ENCODE data around the gene MRPS18A. TPM values are rescaled to one million over a fixed set of nuclear protein-coding genes. Genes with fewer than 3 reads are reported as not detected.

Gene MRPS18A
- 44.8 and 45.1 TPM in 2 replicates for total RNA-seq

GRCh38 chr6:43687437-43688347 lies at the start of gene MRPS18A:
Gene MRPS18A (minus strand): TSS chr6:43687791. CDS start chr6:43687779, 12 bp downstream.
- no peaks in the 10 kb centered on the region for H3K27me3 Mint-ChIP-seq (ENCODE audit: low read depth)
- intact Hi-C loops (cut with micrococcal nuclease): loop anchor here (2.0 kb wide), 1 partner anchor 21 kb away; no protein-coding TSS in a partner anchor
- peak within 1 kb of the TSS; percentile 79 for H3K27ac Mint-ChIP-seq
- H3K4me3 Mint-ChIP-seq (ENCODE audit: low read depth): peak within 1 kb of the TSS; percentile 95
- no peaks in the 10 kb centered on the region for H3K9me3 Mint-ChIP-seq
- DNase-seq (ENCODE audit: low spot score): peak; percentile 75
- H3K36me3 Mint-ChIP-seq (ENCODE audit: low read depth): peaks cover 24% of the 10 kb centered on the region
- H3K4me1 Mint-ChIP-seq (ENCODE audit: low read depth): peaks cover 39% of the 10 kb centered on the region

- Mint-ChIP-seq H3K4me1 (ENCODE audit: low read depth) (peaks cover 10% of the 10 kb centered on the region), H3K36me3 (ENCODE audit: low read depth) (no peaks in the 10 kb centered on the region), H3K4me3 (ENCODE audit: low read depth) (no peak overlapping the region), H3K27ac (no peak overlapping the region), H3K27me3 (ENCODE audit: low read depth) (no peaks in the 10 kb centered on the region), H3K9me3 (peaks cover 9% of the 10 kb centered on the region)
- no peak for DNase-seq (ENCODE audit: low spot score)
- intact Hi-C loops (cut with micrococcal nuclease): no loop called here
Measured at GRCh38 chr6:43736844-43737243, 49.3 kb upstream of the MRPS18A start.

DNA sequence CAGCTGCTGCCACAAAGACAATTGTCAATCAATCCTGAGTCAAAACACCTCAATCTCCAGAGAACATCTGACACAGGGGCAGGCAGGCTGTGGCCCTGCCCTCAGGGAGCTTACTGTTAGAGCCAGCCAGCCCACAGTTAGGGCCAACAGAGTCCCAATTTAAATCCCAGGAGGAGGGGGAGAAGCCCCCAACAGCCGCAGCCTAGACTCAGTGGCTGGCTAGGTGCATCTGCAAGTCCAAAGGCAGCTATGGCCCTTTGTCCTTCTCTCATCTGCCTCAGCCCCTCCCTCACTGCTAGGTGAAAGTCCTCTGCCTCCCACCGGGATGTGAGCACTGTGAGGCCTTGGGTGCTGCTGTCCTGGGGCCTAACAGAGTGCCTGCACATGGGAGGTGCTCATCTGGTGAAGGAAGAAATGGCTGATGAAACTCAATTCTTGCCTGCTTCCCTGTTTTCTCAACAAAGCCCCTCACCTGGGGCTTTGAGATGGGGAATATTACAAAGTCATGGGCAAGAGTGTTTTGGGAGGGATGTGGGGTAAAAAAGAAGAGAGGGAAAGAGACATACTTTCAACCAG lies 48.7 kb upstream of the MRPS18A start:
- Mint-ChIP-seq H3K4me3 (ENCODE audit: low read depth) (no peak overlapping the region), H3K27me3 (ENCODE audit: low read depth) (no peaks in the 10 kb centered on the region), H3K27ac (no peak overlapping the region), H3K4me1 (ENCODE audit: low read depth) (peaks cover 10% of the 10 kb centered on the region), H3K36me3 (ENCODE audit: low read depth) (peaks cover 3% of the 10 kb centered on the region), H3K9me3 (peaks cover 15% of the 10 kb centered on the region)
- intact Hi-C loops (cut with micrococcal nuclease): no loop called here
- DNase-seq (ENCODE audit: low spot score): no peak

- H3K4me3 Mint-ChIP-seq (ENCODE audit: low read depth): no peak overlapping the region
- intact Hi-C loops (cut with micrococcal nuclease): no loop called here
- peaks cover 10% of the 10 kb centered on the region for H3K4me1 Mint-ChIP-seq (ENCODE audit: low read depth)
Measured at GRCh38 chr6:43735642-43736199, 48.1 kb upstream of the MRPS18A start.

GRCh38 chr6:43734294-43734665 lies 46.7 kb upstream of the MRPS18A start:
- Mint-ChIP-seq H3K27ac (no peak overlapping the region), H3K36me3 (ENCODE audit: low read depth) (peaks cover 8% of the 10 kb centered on the region), H3K9me3 (peaks cover 25% of the 10 kb centered on the region), H3K4me3 (ENCODE audit: low read depth) (no peak overlapping the region), H3K4me1 (ENCODE audit: low read depth) (peaks cover 10% of the 10 kb centered on the region), H3K27me3 (ENCODE audit: low read depth) (no peaks in the 10 kb centered on the region)
- intact Hi-C loops (cut with micrococcal nuclease): no loop called here
- DNase-seq (ENCODE audit: low spot score): no peak

More at GRCh38 chr6:43735642-43736199, 48.1 kb upstream of the MRPS18A start:
- Mint-ChIP-seq H3K27ac (no peak overlapping the region), H3K27me3 (ENCODE audit: low read depth) (no peaks in the 10 kb centered on the region), H3K36me3 (ENCODE audit: low read depth) (peaks cover 6% of the 10 kb centered on the region), H3K9me3 (peaks cover 20% of the 10 kb centered on the region)
- no peak for DNase-seq (ENCODE audit: low spot score)

GRCh38 chr6:43733471-43734293 lies 46.1 kb upstream of the MRPS18A start:
- Mint-ChIP-seq H3K36me3 (ENCODE audit: low read depth) (peaks cover 8% of the 10 kb centered on the region), H3K27ac (peak overlapping the region; percentile 10), H3K4me3 (ENCODE audit: low read depth) (no peak overlapping the region), H3K9me3 (peaks cover 29% of the 10 kb centered on the region), H3K4me1 (ENCODE audit: low read depth) (peaks cover 10% of the 10 kb centered on the region), H3K27me3 (ENCODE audit: low read depth) (no peaks in the 10 kb centered on the region)
- intact Hi-C loops (cut with micrococcal nuclease): no loop called here
- DNase-seq (ENCODE audit: low spot score): no peak

- Mint-ChIP-seq H3K27me3 (ENCODE audit: low read depth) (no peaks in the 10 kb centered on the region), H3K4me3 (ENCODE audit: low read depth) (no peak overlapping the region), H3K27ac (no peak overlapping the region), H3K9me3 (peaks cover 29% of the 10 kb centered on the region), H3K4me1 (ENCODE audit: low read depth) (peaks cover 16% of the 10 kb centered on the region), H3K36me3 (ENCODE audit: low read depth) (peaks cover 8% of the 10 kb centered on the region)
- DNase-seq (ENCODE audit: low spot score): no peak
- intact Hi-C loops (cut with micrococcal nuclease): no loop called here
Measured at GRCh38 chr6:43730634-43731033, 43.0 kb upstream of the MRPS18A start.

DNA sequence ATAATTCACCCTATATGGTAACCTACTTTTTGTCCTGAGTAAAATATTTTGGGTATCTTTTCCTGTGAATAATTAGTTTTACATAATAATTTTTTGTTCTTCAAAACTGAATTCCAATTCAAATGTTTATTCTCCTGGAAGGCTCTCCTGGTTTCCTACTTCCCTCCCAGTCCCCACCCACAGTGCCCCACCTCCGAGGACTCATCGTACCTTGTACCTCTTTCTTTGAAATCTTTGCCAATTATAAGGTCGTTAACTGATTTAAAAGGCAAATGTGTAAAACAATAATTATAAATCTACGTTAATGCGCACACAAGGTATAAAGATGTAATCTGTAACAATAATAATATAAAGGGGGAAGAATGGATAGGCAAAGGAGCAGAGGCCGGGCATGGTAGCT lies 41.9 kb upstream of the MRPS18A start:
- peaks cover 29% of the 10 kb centered on the region for H3K9me3 Mint-ChIP-seq
- no peaks in the 10 kb centered on the region for H3K27me3 Mint-ChIP-seq (ENCODE audit: low read depth)
- H3K27ac Mint-ChIP-seq: no peak overlapping the region
- intact Hi-C loops (cut with micrococcal nuclease): no loop called here
- no peak for DNase-seq (ENCODE audit: low spot score)
- H3K4me3 Mint-ChIP-seq (ENCODE audit: low read depth): no peak overlapping the region
- H3K36me3 Mint-ChIP-seq (ENCODE audit: low read depth): peaks cover 8% of the 10 kb centered on the region
- peaks cover 21% of the 10 kb centered on the region for H3K4me1 Mint-ChIP-seq (ENCODE audit: low read depth)

GRCh38 chr6:43728586-43728985 lies 41.0 kb upstream of the MRPS18A start:
- H3K27ac Mint-ChIP-seq: no peak overlapping the region
- DNase-seq (ENCODE audit: low spot score): no peak
- H3K4me3 Mint-ChIP-seq (ENCODE audit: low read depth): no peak overlapping the region
- peaks cover 8% of the 10 kb centered on the region for H3K36me3 Mint-ChIP-seq (ENCODE audit: low read depth)
- intact Hi-C loops (cut with micrococcal nuclease): no loop called here
- no peaks in the 10 kb centered on the region for H3K27me3 Mint-ChIP-seq (ENCODE audit: low read depth)
- peaks cover 29% of the 10 kb centered on the region for H3K9me3 Mint-ChIP-seq
- H3K4me1 Mint-ChIP-seq (ENCODE audit: low read depth): peaks cover 25% of the 10 kb centered on the region

DNA sequence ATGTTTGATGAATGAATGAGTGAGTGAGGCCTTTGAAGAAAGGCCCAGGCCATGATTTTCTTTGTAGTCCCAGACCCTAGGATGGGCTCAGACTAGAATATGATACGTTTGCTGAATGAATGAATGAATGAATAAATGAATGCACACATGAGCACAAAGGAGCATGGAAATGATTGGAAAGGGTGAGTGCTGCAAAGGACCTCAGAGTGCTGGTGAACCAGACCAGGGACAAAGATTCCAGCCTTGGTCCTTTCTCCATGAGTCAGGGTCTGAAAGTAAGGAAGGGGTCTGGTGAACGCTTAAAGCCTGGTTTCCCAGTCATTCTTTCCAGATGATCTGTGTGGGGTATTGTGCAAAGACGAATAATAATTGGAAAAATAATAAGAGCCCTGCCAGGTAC lies 40.0 kb upstream of the MRPS18A start:
- H3K4me3 Mint-ChIP-seq (ENCODE audit: low read depth): no peak overlapping the region
- intact Hi-C loops (cut with micrococcal nuclease): no loop called here

GRCh38 chr6:43725643-43726580 lies 38.3 kb upstream of the MRPS18A start:
- intact Hi-C loops (cut with micrococcal nuclease): loop anchor here (1.0 to 2.0 kb wide), 3 partner anchors 47 to 348 kb away; no protein-coding TSS in a partner anchor
- H3K27ac Mint-ChIP-seq: peak overlapping the region; percentile 47
- H3K4me1 Mint-ChIP-seq (ENCODE audit: low read depth): peaks cover 25% of the 10 kb centered on the region
- H3K36me3 Mint-ChIP-seq (ENCODE audit: low read depth): peaks cover 2% of the 10 kb centered on the region
- peaks cover 5% of the 10 kb centered on the region for H3K27me3 Mint-ChIP-seq (ENCODE audit: low read depth)
- DNase-seq (ENCODE audit: low spot score): no peak
- H3K4me3 Mint-ChIP-seq (ENCODE audit: low read depth): no peak overlapping the region
- H3K9me3 Mint-ChIP-seq: peaks cover 10% of the 10 kb centered on the region

More for the DNA sequence above, 40.0 kb upstream of the MRPS18A start:
- DNase-seq (ENCODE audit: low spot score): no peak
- H3K9me3 Mint-ChIP-seq: peaks cover 28% of the 10 kb centered on the region
- peaks cover 25% of the 10 kb centered on the region for H3K4me1 Mint-ChIP-seq (ENCODE audit: low read depth)
- no peak overlapping the region for H3K27ac Mint-ChIP-seq
- no peaks in the 10 kb centered on the region for H3K27me3 Mint-ChIP-seq (ENCODE audit: low read depth)
- peaks cover 8% of the 10 kb centered on the region for H3K36me3 Mint-ChIP-seq (ENCODE audit: low read depth)

Measured in activated T-helper 2 cell treated with anti-CD3 and anti-CD28 coated beads, Interferon-gamma antibody, Interleukin-2, Interleukin-4, amounts not matched to agents 10 μg/mL and 5 μg/mL and 100 μg/mL, durations not matched to agents 14 hours and 24 hours and 36 hours (primary cell).